GM18519 (cell line): ENCODE measurements around the gene LRRC2.
"Not testable (repeated sequence)": the region's sequence is repeated elsewhere in the genome, so short reads cannot be mapped to it uniquely, and the experiment has no call there.

ENCODE experiments used
- ATAC-seq: cut with Tn5 transposase; IDR thresholded peaks from one replicate; pipeline ENCODE4 v1.9.1; 2021; ENCODE audit warnings: mild to moderate bottlenecking, moderate library complexity; ENCODE audit not compliant: unreplicated experiment, low FRiP score

The LRRC2 gene

GRCh38 chr3:46566040-46566641 is at the start of gene LRRC2:
TSS of gene LRRC2 (minus strand) at chr3:46566302. CDS start at chr3:46551591, 14,711 bp downstream.
- no peak for ATAC-seq

GRCh38 chr3:46615050-46615775 is 49.1 kb upstream of the LRRC2 start:
- no peak for ATAC-seq

GRCh38 chr3:46614431-46614830 is 48.3 kb upstream of the LRRC2 start:
- no peak for ATAC-seq

- no peak for ATAC-seq
Measured at GRCh38 chr3:46613313-46614005, 47.4 kb upstream of the LRRC2 start.

GRCh38 chr3:46612324-46612723 is 46.2 kb upstream of the LRRC2 start, which contains the start of gene FAM240A:
TSS of gene FAM240A (plus strand) at chr3:46612525. CDS start at chr3:46612684, 159 bp downstream.
- ATAC-seq, result no peak

- ATAC-seq, result no peak
Measured at GRCh38 chr3:46609944-46610722, 44.0 kb upstream of the LRRC2 start.

- no peak for ATAC-seq
Measured at GRCh38 chr3:46609212-46609721, 43.2 kb upstream of the LRRC2 start.

- no peak for ATAC-seq
Measured at GRCh38 chr3:46607603-46608028, 41.5 kb upstream of the LRRC2 start.

- ATAC-seq, result no peak
Measured at GRCh38 chr3:46604127-46604526, 38.0 kb upstream of the LRRC2 start.

GRCh38 chr3:46603446-46604046 is 37.4 kb upstream of the LRRC2 start:
- no peak for ATAC-seq

GRCh38 chr3:46599590-46599989 is 33.5 kb upstream of the LRRC2 start:
- no peak for ATAC-seq

- no peak for ATAC-seq
Measured at GRCh38 chr3:46595819-46596314, 29.8 kb upstream of the LRRC2 start.

- ATAC-seq, result no peak
Measured at GRCh38 chr3:46594723-46595122, 28.6 kb upstream of the LRRC2 start.

- no peak for ATAC-seq
Measured at GRCh38 chr3:46593979-46594378, 27.9 kb upstream of the LRRC2 start.

- no peak for ATAC-seq
Measured at GRCh38 chr3:46593274-46593862, 27.3 kb upstream of the LRRC2 start.

- ATAC-seq, result not testable (repeated sequence)
Measured at GRCh38 chr3:46587268-46587667, 21.2 kb upstream of the LRRC2 start.

GRCh38 chr3:46586738-46587246 is 20.7 kb upstream of the LRRC2 start:
- no peak for ATAC-seq

- ATAC-seq, result no peak
Measured at GRCh38 chr3:46585799-46586693, 19.9 kb upstream of the LRRC2 start.
